ENCODE data around the gene BHLHE23. TPM values are rescaled to one million over a fixed set of nuclear protein-coding genes. Genes with fewer than 3 reads are reported as not detected.

BHLHE23 gene
- polyA plus RNA-seq, 1 of the 3 experiments (the other 2 are of a cell fraction), result not detected

GRCh38 chr20:62995898-62996595 lies 10.7 kb downstream of the BHLHE23 start (continued):
- TF ChIP-seq REST (IDR thresholded peaks at IDR 0.05; ENCODE audit: low read depth, low read length) (no peak), CTCF (IDR thresholded peaks at IDR 0.05) (no peak), RCOR1 (IDR thresholded peaks at IDR 0.05; ENCODE audit: low read length) (no peak), RAD21 (IDR thresholded peaks at IDR 0.05; ENCODE audit: low read length) (no peak), EP300 (IDR thresholded peaks at IDR 0.05; ENCODE audit: borderline replicate concordance in 1 of 2, low read depth in 1 of 2, low read length in 1 of 2) (no peak), ELF1 (IDR thresholded peaks at IDR 0.05) (no peak), GABPA (IDR thresholded peaks at IDR 0.05; ENCODE audit: low read depth) (no peak), RFX5 (IDR thresholded peaks at IDR 0.05; ENCODE audit: low read length) (no peak)

GRCh38 chr20:62995481-62995880 lies 11.3 kb downstream of the BHLHE23 start:
- H4K20me1 ChIP-seq (ENCODE audit: insufficient read depth), result no peaks in the 10 kb centered on the region
- no peaks in the 10 kb centered on the region for H3K4me1 ChIP-seq (ENCODE audit: control insufficient read depth in 1 of 2, insufficient read depth in 2 of 2, low read depth in 1 of 2, low read length in 1 of 2)
- H3K79me2 ChIP-seq (ENCODE audit: insufficient read depth), result no peaks in the 10 kb centered on the region
- no peak overlapping the region for H2AFZ ChIP-seq (ENCODE audit: low read depth)
- peaks cover 86% of the 10 kb centered on the region for H3K27me3 ChIP-seq (ENCODE audit: insufficient read depth)
- no peaks in the 10 kb centered on the region for H3K9me3 ChIP-seq
- no peak overlapping the region for H3K4me3 ChIP-seq (ENCODE audit: low read depth in 2 of 2, low read length in 1 of 2)
- no peaks in the 10 kb centered on the region for H3F3A ChIP-seq (replicated peaks; ENCODE audit: insufficient read depth)
- H3K9me2 ChIP-seq, result no peaks in the 10 kb centered on the region
- no peak overlapping the region for H3K4me2 ChIP-seq
- ChIA-PET CTCF (interaction anchor here (5.0 kb wide), 1 partner anchor 13 kb away, joined by 30 read pairs; no protein-coding TSS in a partner anchor), POLR2A (no interaction called here)
- TF ChIP-seq TEAD4 (IDR thresholded peaks at IDR 0.05; ENCODE audit: borderline replicate concordance, insufficient read depth), result no peak
- TF ChIP-seq USF1 (IDR thresholded peaks at IDR 0.05; ENCODE audit: borderline replicate concordance, low read depth), result no peak
- no peak for TF ChIP-seq SMC3 (IDR thresholded peaks at IDR 0.05; ENCODE audit: low read depth, low read length)
- no peak for TF ChIP-seq RCOR1 (IDR thresholded peaks at IDR 0.05; ENCODE audit: low read length)
- TF ChIP-seq USF2 (IDR thresholded peaks at IDR 0.05; ENCODE audit: borderline replicate concordance, low read depth, low read length), result no peak
- TF ChIP-seq CHD2 (IDR thresholded peaks at IDR 0.05; ENCODE audit: low read length, partially characterized antibody), result no peak
- TF ChIP-seq SIN3A (IDR thresholded peaks at IDR 0.05; ENCODE audit: borderline replicate concordance, low read depth, low read length), result no peak
- TF ChIP-seq MAX (IDR thresholded peaks at IDR 0.05; ENCODE audit: low read depth), result no peak
- TF ChIP-seq FOXJ3 (CRISPR knock-in tag; IDR thresholded peaks at IDR 0.05), result no peak
- no peak for TF ChIP-seq RFX5 (IDR thresholded peaks at IDR 0.05; ENCODE audit: low read length)
- TF ChIP-seq CTCF (IDR thresholded peaks at IDR 0.05), result no peak
- TF ChIP-seq GATA2 (CRISPR knock-in tag; IDR thresholded peaks at IDR 0.05), result no peak
- TF ChIP-seq NFIC (IDR thresholded peaks at IDR 0.05; ENCODE audit: borderline replicate concordance), result no peak
- no peak overlapping the region for H3K27ac ChIP-seq (ENCODE audit: low read depth in 2 of 2, low read length in 1 of 2)
- 48% methylated on average over 7 of the region's 11 CpGs for WGBS (ENCODE audit: low lambda C conversion rate)
- H3K36me3 ChIP-seq (replicated peaks in 1 of 2; ENCODE audit: control insufficient read depth in 1 of 2, insufficient read depth in 2 of 2, low read length in 1 of 2), result no peaks in the 10 kb centered on the region
- no peak for DNase-seq
- H3K9ac ChIP-seq, result no peak overlapping the region

All from SK-N-SH (cell line).